NT2/D1 (cell line): ENCODE data around the gene DIAPH3.

Experiments
- DNase-seq: peaks from one replicate; pipeline ENCODE4 v3.0.0-alpha.2; 2011; ENCODE audit warnings: low read depth, low spot score
- H3K27me3 ChIP-seq: 2 replicates; pipeline ENCODE4 v1.6.0; 2011; ENCODE audit warnings: mild to moderate bottlenecking; ENCODE audit not compliant: insufficient read length, insufficient read depth
- H3K36me3 ChIP-seq: 2 replicates; pipeline ENCODE4 v1.6.1; 2011; ENCODE audit warnings: mild to moderate bottlenecking, low read length, mixed read lengths; ENCODE audit not compliant: insufficient read depth, insufficient read length
- H3K4me1 ChIP-seq: 2 replicates; pipeline ENCODE4 v1.5.1; 2011; ENCODE audit not compliant: insufficient read depth, insufficient read length
- H3K4me3 ChIP-seq: 2 replicates; pipeline ENCODE4 v1.5.1; 2011; ENCODE audit warnings: low read depth; ENCODE audit not compliant: insufficient read length
- H3K9ac ChIP-seq: 2 replicates; pipeline ENCODE4 v1.6.0; 2011; ENCODE audit warnings: low read depth; ENCODE audit not compliant: insufficient read length
- H3K9me3 ChIP-seq: 2 replicates; pipeline ENCODE4 v1.5.1; 2011; ENCODE audit warnings: mild to moderate bottlenecking, low read length; ENCODE audit not compliant: insufficient read depth
- SUZ12 ChIP-seq: IDR thresholded peaks from 2 replicates; pipeline ENCODE4 v1.6.1; 2011; ENCODE audit not compliant: insufficient read length, insufficient read depth; ENCODE audit errors: extremely low read depth
- YY1 ChIP-seq: IDR thresholded peaks from 2 replicates; pipeline ENCODE4 v1.6.1; 2011; ENCODE audit not compliant: insufficient read length, insufficient read depth
- ZNF274 ChIP-seq: IDR thresholded peaks from 2 replicates; pipeline ENCODE4 v1.6.1; 2011; ENCODE audit warnings: mild to moderate bottlenecking, low read depth, low read length

The DIAPH3 gene

GRCh38 chr13:60035874-60036273, 127.9 kb downstream of the DIAPH3 start:
- Histone ChIP-seq H3K9ac (no peak overlapping the region), H3K27me3 (no peaks in the 10 kb centered on the region), H3K4me1 (no peaks in the 10 kb centered on the region), H3K4me3 (no peak overlapping the region), H3K9me3 (no peaks in the 10 kb centered on the region), H3K36me3 (no peaks in the 10 kb centered on the region)
- TF ChIP-seq YY1 (no peak), SUZ12 (no peak), ZNF274 (no peak)
- no peak for DNase-seq

- DNase-seq = no peak
- no peaks in the 10 kb centered on the region for H3K9me3 ChIP-seq
- H3K36me3 ChIP-seq = no peaks in the 10 kb centered on the region
- no peak overlapping the region for H3K9ac ChIP-seq
- no peak overlapping the region for H3K4me3 ChIP-seq
- no peaks in the 10 kb centered on the region for H3K27me3 ChIP-seq
- H3K4me1 ChIP-seq = no peaks in the 10 kb centered on the region
- TF ChIP-seq ZNF274 = no peak
- TF ChIP-seq YY1 = no peak
- TF ChIP-seq SUZ12 = no peak
Observed at GRCh38 chr13:60032851-60033250, 130.9 kb downstream of the DIAPH3 start.

DNA sequence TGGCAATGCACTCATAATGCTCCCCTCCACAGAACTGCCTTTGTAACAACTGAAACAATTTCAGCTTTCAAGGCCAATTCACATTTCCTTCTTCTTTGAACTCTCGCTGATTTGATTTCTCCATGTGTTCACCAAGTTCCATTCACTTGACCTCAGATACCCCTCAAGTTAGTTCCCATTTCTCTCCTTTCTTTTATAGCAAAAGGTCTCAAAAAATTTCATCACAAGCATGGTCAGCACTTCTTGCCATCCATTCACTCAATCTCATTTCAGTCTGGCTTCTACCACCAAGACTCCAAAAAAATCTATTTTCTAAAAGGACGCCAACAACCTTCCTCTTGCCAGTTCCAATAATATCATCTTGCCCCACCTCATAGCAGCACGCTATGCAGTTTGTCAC, 135.7 kb downstream of the DIAPH3 start:
- Histone ChIP-seq H3K4me3 (no peak overlapping the region), H3K27me3 (no peaks in the 10 kb centered on the region), H3K9ac (no peak overlapping the region), H3K36me3 (no peaks in the 10 kb centered on the region), H3K4me1 (no peaks in the 10 kb centered on the region), H3K9me3 (no peaks in the 10 kb centered on the region)
- no peak for DNase-seq
- TF ChIP-seq YY1 = no peak
- no peak for TF ChIP-seq SUZ12
- TF ChIP-seq ZNF274 = no peak

- TF ChIP-seq ZNF274 = no peak
- no peak for TF ChIP-seq YY1
- no peak for TF ChIP-seq SUZ12
- H3K4me3 ChIP-seq = no peak overlapping the region
- no peak for DNase-seq
- H3K27me3 ChIP-seq = no peaks in the 10 kb centered on the region
- H3K4me1 ChIP-seq = no peaks in the 10 kb centered on the region
- no peak overlapping the region for H3K9ac ChIP-seq
- no peaks in the 10 kb centered on the region for H3K9me3 ChIP-seq
- H3K36me3 ChIP-seq = no peaks in the 10 kb centered on the region
Observed at GRCh38 chr13:60026286-60026685, 137.4 kb downstream of the DIAPH3 start.

DNA sequence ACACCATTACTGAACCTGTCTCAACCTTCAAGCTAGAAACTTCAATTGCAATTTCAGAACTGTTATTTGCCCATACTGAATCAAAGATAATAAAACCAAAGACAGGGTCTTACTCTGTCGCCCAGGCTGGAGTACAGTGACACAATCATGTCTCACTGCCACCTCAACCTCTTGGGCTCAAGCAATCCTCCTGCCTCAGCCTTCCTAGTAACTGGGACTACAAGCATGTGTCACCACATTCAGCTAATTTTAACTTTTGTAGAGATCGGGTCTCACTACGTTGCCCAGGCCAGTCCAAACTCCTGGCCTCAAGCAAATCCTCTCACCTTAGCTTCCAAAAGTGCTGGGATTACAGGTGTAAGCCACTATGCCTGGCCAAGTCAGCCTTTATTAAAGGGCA, 143.4 kb downstream of the DIAPH3 start:
- H3K4me1 ChIP-seq = no peaks in the 10 kb centered on the region
- TF ChIP-seq SUZ12 (no peak), YY1 (no peak), ZNF274 (no peak)
- H3K27me3 ChIP-seq = no peaks in the 10 kb centered on the region
- DNase-seq = no peak
- H3K36me3 ChIP-seq = no peaks in the 10 kb centered on the region
- no peak overlapping the region for H3K4me3 ChIP-seq
- no peaks in the 10 kb centered on the region for H3K9me3 ChIP-seq
- H3K9ac ChIP-seq = no peak overlapping the region

DNA sequence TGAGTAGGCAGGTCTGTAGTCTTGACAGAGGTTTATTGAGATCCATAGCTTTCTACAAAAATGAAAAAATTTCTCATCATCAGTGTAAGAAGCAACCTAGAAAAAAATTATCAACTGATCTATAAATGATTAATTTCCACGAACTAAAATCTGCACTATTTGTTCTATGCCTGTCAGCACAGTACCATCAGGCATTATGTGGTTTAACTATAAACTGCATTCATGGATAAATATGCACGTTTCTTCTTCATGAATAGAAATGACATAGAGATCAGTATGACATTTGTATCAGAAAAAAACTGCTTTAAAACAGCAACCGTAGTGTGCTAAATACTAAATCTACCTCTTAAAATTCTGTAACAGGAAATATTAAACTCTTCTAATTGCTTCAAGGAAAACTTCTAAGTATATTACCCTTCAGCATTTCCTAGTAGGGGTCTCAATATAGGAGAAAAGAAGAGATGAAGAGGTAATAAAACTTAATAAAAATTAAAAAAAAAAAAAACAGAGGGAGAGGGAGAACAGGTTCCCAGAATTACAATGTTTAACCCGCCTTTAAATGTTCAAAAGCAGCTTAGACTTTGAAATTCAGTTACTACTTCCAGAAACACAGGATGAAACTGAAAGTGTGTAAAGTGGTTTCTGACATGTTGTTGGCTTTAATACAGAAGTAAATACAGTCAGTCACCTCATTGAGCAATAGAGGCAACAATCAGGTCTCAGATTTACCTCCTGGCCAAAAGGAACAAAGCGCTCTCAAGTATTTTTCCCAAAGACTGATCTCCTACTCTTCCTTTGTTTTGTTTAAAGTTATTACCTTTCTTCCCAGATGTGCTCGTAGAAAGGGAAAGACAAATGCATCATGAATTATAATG, 144.4 kb downstream of the DIAPH3 start:
- TF ChIP-seq YY1 = no peak
- TF ChIP-seq ZNF274 = no peak
- TF ChIP-seq SUZ12 = no peak

GRCh38 chr13:60018536-60018935, 145.2 kb downstream of the DIAPH3 start:
- no peak for TF ChIP-seq SUZ12
- TF ChIP-seq ZNF274 = no peak
- TF ChIP-seq YY1 = no peak
- no peak for DNase-seq
- Histone ChIP-seq H3K4me3 (no peak overlapping the region), H3K27me3 (no peaks in the 10 kb centered on the region), H3K4me1 (no peaks in the 10 kb centered on the region), H3K9ac (no peak overlapping the region), H3K36me3 (no peaks in the 10 kb centered on the region), H3K9me3 (no peaks in the 10 kb centered on the region)

More for the DNA sequence above, 144.4 kb downstream of the DIAPH3 start:
- DNase-seq = no peak
- no peaks in the 10 kb centered on the region for H3K4me1 ChIP-seq
- no peaks in the 10 kb centered on the region for H3K27me3 ChIP-seq
- no peak overlapping the region for H3K9ac ChIP-seq
- no peaks in the 10 kb centered on the region for H3K36me3 ChIP-seq
- no peaks in the 10 kb centered on the region for H3K9me3 ChIP-seq
- no peak overlapping the region for H3K4me3 ChIP-seq

GRCh38 chr13:60016229-60016628, 147.5 kb downstream of the DIAPH3 start:
- no peaks in the 10 kb centered on the region for H3K9me3 ChIP-seq
- no peaks in the 10 kb centered on the region for H3K27me3 ChIP-seq
- H3K36me3 ChIP-seq = no peaks in the 10 kb centered on the region
- TF ChIP-seq YY1 = no peak
- no peak for TF ChIP-seq SUZ12
- no peak for TF ChIP-seq ZNF274
- DNase-seq = no peak
- no peak overlapping the region for H3K4me3 ChIP-seq
- no peak overlapping the region for H3K9ac ChIP-seq
- no peaks in the 10 kb centered on the region for H3K4me1 ChIP-seq
